ENCODE measurements around the gene MAGT1.
"Not testable (repeated sequence)": the region's sequence is repeated elsewhere in the genome, so short reads cannot be mapped to it uniquely, and the experiment has no call there.

The MAGT1 gene

DNA sequence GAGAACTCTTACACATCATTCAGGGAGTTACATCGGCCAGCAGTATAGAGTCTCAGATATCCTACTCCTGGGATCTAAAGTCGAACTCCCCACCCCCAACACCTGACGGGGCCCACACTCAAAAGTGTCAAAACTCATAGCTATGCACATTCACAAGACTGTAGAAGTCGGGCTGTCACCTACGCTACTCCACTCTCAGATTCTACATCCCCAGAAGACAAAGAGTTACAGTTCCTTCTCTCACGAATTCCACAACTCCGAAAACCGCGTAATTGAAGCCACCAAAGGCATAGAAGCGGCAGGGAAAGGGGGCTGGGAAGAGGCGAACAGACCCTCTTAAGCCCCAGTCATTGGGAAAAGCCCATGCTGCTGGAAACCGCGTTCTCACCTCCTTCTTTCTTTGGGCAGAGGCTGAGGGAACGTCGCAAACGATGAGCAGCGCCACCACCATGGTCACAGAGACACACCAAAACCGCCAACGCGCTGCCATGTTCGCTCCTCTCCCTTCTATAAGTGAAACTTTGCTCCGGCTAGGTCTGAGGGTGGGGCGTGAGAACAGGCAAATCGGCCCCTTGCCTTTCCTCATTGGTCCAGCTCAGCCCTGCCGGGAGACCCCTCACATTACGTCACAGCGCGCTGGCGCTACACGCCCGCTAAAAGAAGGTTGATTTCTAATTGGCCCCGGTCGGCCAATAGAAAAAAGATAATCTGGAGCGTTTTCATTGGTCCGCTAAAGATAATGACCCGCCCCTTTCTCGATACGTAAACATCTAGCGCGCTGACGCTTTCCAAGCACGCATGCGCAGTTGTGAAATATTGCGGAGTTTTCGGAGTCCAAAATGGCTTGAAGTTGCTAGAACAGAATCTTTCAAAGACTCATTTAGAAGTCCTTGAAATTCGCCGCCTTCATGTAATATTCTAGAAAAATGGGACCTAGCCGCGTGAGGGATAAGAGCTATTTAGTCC, at the start of gene MAGT1:
Gene MAGT1 (minus strand): TSS at position 515 of the 966 bp plus-strand sequence. CDS start 25 bp downstream, at position 490.
- peak; percentile 81 for DNase-seq

- DNase-seq, result not testable (repeated sequence)
Observed at GRCh38 chrX:77945031-77945430, 49.8 kb upstream of the MAGT1 start.

DNA sequence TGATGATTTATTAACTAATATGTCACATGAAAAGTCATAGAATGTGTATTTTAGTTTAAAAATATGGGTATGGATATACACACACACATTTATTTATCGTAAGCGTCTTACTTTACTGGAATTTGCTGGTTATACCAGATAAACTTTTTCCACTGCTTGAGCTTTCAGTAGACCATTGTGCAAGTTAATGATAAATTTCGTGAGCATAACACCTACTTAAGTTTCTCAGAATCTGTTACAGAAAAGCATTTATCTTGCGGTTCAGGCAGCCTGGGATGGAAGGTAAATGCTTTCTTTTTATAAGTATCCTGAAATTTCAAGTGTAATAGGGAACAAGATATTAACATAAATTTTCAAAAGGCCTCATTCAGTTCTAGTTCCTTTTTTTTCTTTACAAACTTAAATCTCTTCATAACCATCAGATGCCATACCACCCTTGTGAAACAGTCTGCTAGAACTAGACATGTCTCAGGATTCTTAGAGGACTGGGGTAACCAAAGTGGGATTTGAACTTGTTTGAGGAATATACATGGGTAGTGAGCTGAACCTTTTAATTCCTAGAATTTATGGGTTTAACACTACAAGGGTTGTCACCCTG, 42.9 kb upstream of the MAGT1 start:
- no peak for DNase-seq

- DNase-seq, result no peak
Observed at GRCh38 chrX:77937291-77937690, 42.1 kb upstream of the MAGT1 start.

- no peak for DNase-seq
Observed at GRCh38 chrX:77936299-77936698, 41.1 kb upstream of the MAGT1 start.

GRCh38 chrX:77935886-77936285, 40.7 kb upstream of the MAGT1 start:
- DNase-seq, result no peak

GRCh38 chrX:77930581-77930980, 35.3 kb upstream of the MAGT1 start:
- no peak for DNase-seq

DNA sequence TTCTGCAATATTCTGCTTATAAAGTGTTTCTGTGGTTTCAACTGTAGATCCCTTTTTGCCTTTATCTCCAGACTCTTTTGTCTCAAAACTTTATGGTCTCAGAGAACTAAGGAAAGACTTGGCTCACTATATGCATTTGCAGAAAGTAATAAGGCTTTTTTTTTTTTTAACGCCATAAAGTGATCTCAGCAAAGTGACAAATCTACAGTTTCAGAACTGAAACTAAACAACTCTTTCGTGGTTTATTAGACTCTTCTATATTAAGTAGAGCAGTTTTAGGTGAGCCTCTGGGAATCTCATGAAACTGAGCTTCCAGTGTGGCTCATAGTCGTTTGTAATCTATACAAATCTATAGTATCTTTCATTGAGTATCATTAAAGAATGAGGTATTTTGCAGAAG, 30.5 kb upstream of the MAGT1 start:
- DNase-seq, result no peak

GRCh38 chrX:77924320-77924859, 29.2 kb upstream of the MAGT1 start:
- no peak for DNase-seq

GRCh38 chrX:77922787-77923186, 27.6 kb upstream of the MAGT1 start:
- no peak for DNase-seq

GRCh38 chrX:77919370-77919769, 24.1 kb upstream of the MAGT1 start:
- DNase-seq, result not testable (repeated sequence)

- no peak for DNase-seq
Observed at GRCh38 chrX:77918568-77918967, 23.3 kb upstream of the MAGT1 start.

DNA sequence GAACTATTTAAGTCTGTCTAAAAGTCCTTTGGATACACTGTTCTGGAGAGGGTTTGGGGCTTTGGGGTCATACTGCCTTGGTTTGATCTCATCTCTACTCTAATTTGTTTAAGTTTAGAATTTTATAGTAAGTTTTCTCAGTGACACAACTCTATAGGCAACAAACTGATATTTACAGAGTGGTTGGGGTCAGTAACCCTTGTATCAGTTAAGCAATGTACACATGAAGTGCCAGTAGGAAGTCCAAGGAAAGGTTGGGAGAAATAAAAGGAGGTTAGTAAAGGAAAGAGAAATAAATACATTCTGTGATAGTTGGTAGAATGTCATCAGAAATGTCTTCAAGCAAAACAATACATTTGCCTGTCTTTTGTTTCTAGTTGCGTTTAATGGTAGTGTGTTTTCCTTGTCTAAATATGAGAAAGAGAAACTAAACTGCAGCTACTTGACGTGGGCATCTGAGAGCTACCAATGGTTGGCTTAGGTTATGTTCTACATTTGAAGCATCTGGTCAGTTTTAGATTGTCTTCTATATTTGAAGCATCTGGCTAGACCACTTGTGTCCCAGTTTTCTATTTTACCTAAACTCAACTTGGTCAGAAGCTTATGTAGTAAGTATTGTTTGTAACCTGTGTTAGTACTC, 22.2 kb upstream of the MAGT1 start:
- no peak for DNase-seq

DNA sequence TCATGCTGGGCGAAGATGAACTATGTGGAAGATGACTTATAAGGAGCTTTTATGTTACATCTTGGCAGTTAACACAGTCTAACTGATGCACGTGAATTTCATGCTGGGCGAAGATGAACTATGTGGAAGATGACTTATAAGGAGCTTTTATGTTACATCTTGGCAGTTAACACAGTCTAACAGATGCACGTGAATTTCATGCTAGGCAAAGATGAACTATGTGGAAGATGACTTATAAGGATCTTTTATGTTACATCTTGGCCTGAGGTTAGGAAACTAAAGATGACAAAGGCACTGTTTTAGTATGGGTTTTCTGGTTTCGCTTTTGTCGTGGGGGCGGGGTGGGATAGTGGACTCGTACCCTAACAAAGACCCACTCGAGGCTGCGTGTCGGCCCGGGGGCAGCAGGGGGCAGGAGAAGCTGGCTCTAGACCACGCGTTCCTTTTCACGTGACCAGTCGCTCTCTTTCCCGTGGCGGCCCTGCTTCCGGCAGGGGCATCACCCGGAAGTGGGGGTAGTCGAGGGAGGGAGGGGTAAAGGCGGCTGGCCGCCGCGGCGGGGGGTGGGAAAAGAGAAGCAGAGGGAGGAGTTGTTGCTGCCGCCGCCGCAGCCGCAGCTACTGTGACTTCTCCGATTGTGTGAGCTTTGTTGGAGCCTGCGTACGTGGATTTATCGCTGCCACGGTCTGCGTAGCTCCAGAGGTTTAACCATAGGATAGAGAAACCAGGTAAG, 15.0 kb upstream of the MAGT1 start, which contains the start of gene ATP7A:
Gene ATP7A (plus strand): TSS at position 586 of the 733 bp plus-strand sequence. CDS start 60,949 bp downstream, outside the sequence.
- peak; percentile 76 for DNase-seq

- no peak for DNase-seq
Observed at GRCh38 chrX:77901506-77901905, 6.3 kb upstream of the MAGT1 start.

DNA sequence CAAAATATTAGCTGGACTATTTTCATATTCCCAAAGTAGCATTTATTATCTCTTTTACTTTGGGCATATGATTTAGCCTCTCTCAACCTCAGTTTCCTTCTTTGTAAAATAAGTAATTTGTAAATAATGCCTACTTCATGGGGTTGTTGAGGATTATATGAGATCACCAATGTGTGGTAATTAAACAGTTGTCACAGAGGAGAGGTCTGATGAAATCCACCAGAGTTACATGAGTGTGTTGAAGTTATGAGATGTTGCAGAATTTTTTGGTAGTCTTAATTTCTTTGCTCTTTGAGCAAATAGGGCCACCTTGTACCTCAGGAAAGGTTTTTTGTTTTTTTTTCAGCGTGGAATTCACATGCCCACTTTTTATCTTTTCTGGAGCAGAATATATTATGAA, 5.5 kb upstream of the MAGT1 start:
- no peak for DNase-seq

GRCh38 chrX:77899081-77899828, 4.0 kb upstream of the MAGT1 start, which contains the start of gene COX7B:
TSS of gene COX7B (plus strand) at chrX:77899468. CDS start at chrX:77899554, 86 bp downstream.
- peak; percentile 87 for DNase-seq

- DNase-seq, result no peak
Observed at GRCh38 chrX:77893713-77894112, 1.5 kb downstream of the MAGT1 start.

- DNase-seq, result no peak
Observed at GRCh38 chrX:77892887-77893286, 2.3 kb downstream of the MAGT1 start.

DNA sequence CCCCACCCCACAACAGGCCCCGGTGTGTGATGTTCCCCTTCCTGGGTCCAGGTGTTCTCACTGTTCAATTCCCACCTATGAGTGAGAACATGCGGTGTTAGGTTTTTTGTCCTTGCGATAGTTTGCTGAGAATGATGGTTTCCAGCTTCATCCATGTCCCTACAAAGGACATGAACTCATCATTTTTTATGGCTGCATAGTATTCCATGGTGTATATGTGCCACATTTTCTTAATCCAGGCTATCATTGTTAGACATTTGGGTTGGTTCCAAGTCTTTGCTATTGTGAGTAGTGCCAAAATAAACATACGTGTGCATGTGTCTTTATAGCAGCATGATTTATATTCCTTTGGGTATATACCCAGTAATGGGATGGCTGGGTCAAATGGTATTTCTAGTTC, 13.8 kb downstream of the MAGT1 start:
- not testable (repeated sequence) for DNase-seq

- no peak for DNase-seq
Observed at GRCh38 chrX:77875372-77875771, 19.9 kb downstream of the MAGT1 start.

GRCh38 chrX:77831544-77831943, 63.7 kb downstream of the MAGT1 start:
- not testable (repeated sequence) for DNase-seq

All from NCI-H187 treated with DMSO at 0.1 percent for 48 hours (cell line).